ENCODE results near the gene EVL.

DNA sequence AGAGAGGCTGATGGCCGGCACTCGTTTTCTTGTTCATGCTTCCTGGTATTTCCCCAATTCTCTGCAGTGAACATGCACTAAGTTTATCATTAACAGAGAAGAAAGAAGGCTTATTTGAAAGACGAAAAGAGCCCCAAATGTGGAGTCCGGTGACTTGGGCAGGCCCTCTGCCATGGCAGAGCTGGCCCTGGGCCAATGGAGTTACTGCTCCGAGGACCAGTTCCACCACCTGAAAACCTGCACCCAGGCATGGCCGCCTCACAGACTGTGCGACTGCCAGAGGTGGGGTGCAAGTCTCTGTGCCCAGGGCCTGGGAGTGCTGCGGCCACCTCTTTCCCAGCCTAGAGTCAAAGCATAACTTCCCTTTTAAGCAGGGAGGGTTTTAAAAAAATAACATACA, 69.4 kb downstream of the EVL start:
- TF ChIP-seq, protein P1, sequence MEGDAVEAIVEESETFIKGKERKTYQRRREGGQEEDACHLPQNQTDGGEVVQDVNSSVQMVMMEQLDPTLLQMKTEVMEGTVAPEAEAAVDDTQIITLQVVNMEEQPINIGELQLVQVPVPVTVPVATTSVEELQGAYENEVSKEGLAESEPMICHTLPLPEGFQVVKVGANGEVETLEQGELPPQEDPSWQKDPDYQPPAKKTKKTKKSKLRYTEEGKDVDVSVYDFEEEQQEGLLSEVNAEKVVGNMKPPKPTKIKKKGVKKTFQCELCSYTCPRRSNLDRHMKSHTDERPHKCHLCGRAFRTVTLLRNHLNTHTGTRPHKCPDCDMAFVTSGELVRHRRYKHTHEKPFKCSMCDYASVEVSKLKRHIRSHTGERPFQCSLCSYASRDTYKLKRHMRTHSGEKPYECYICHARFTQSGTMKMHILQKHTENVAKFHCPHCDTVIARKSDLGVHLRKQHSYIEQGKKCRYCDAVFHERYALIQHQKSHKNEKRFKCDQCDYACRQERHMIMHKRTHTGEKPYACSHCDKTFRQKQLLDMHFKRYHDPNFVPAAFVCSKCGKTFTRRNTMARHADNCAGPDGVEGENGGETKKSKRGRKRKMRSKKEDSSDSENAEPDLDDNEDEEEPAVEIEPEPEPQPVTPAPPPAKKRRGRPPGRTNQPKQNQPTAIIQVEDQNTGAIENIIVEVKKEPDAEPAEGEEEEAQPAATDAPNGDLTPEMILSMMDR (conservative IDR thresholded peaks at IDR 0.05; ENCODE audit: low read length), result no peak
- TF ChIP-seq EZH2phosphoT487 (IDR thresholded peaks at IDR 0.05; ENCODE audit: borderline replicate concordance), result no peak

All from Loucy (cell line).